Esophagus muscularis mucosa (tissue), 4 donors: ENCODE measurements around the gene TSPAN19. TPM values are rescaled to one million over a fixed set of nuclear protein-coding genes. Genes with fewer than 3 reads are reported as not detected.

ENCODE experiments used
- DNase-seq: peaks from one replicate; pipeline ENCODE4 v3.0.0-alpha.2; 2017; ENCODE audit errors: extremely low spot score
- H3K27ac ChIP-seq, 4 donors: fragments of 200-600 bp; sonication (generic); replicated peaks in 1 of 4; 1 replicate in 3 of 4; 2 replicates in 1 of 4; pipeline ENCODE4 v1.5.1; 2016 to 2019; ENCODE audit warnings: mild to moderate bottlenecking in 1 of 4
- H3K27me3 ChIP-seq, 4 donors: fragments of 200-600 bp; sonication (generic); one replicate each; pipeline versions ENCODE4 v1.5.1 to v1.6.0; 2016 to 2019
- H3K36me3 ChIP-seq, 4 donors: fragments of 200-600 bp; sonication (generic); one replicate each; pipeline ENCODE4 v1.5.1; 2016 to 2019
- H3K4me1 ChIP-seq, 4 donors: fragments of 200-600 bp; sonication (generic); one replicate each; pipeline ENCODE4 v1.5.1; 2016 to 2019
- H3K4me3 ChIP-seq, 4 donors: fragments of 200-600 bp; sonication (generic); 1 replicate in 2 of 4; 2 replicates in 2 of 4; pipeline ENCODE4 v1.5.1; 2016 to 2019; ENCODE audit warnings: mild to moderate bottlenecking in 4 of 4, moderate library complexity in 1 of 4
- H3K9me3 ChIP-seq, 4 donors: fragments of 200-600 bp; sonication (generic); 1 replicate in 3 of 4; 2 replicates in 1 of 4; pipeline ENCODE4 v1.5.1; 2016 to 2019
- CTCF ChIP-seq, 3 experiments: fragments of 200-600 bp in 2 of 3; fragments of 450-650 bp in 1 of 3; sonication (generic) in 2 of 3; IDR thresholded peaks; one replicate each; pipeline ENCODE4 v1.5.1; 2017 to 2019; ENCODE audit warnings: antibody characterized with exemption in 3 of 3, mild to moderate bottlenecking in 2 of 3, moderate library complexity in 1 of 3
- EP300 ChIP-seq: sonication (generic); formaldehyde crosslinking; IDR thresholded peaks from one replicate; pipeline ENCODE4 v1.6.1; 2017; ENCODE audit warnings: antibody characterized with exemption
- POLR2A ChIP-seq: fragments of 450-650 bp; IDR thresholded peaks from one replicate; pipeline ENCODE4 v1.6.1; 2017; ENCODE audit warnings: antibody characterized with exemption, moderate library complexity, mild to moderate bottlenecking, low read depth
- POLR2AphosphoS5 ChIP-seq, 2 donors: sonication (generic); formaldehyde crosslinking; IDR thresholded peaks; one replicate each; pipeline ENCODE4 v1.6.1; 2017; ENCODE audit warnings: antibody characterized with exemption in 2 of 2
- WGBS: methylation state at CpG from one replicate; pipeline ENCODE4 v1.1.5; 2018; 5-methylcytosine and 5-hydroxymethylcytosine counted together
- intact Hi-C: fragments of 100-400 bp; cut with DNase I; formaldehyde crosslinking; loops from one replicate; pipeline ENCODE4 v1.15.1; 2023
- total RNA-seq, 4 donors: library from RNA; depleted of rRNA; stranded (reverse); fragments of >200 nt; gene quantifications; one replicate each; pipeline versions ENCODE4 v1.1.0 to v1.2.1, GENCODE V29; 2016

Gene TSPAN19
- not detected for total RNA-seq

GRCh38 chr12:85036234-85036707, at the start of gene TSPAN19, which contains the start of gene LRRIQ1:
TSPAN19 (minus strand) TSS chr12:85036277; CDS start chr12:85029946, 6,331 bp downstream.
LRRIQ1 (plus strand) TSS chr12:85036351; CDS start chr12:85038177, 1,826 bp downstream.
- Histone ChIP-seq H3K36me3 (no peaks in the 10 kb centered on the region), H3K4me3 (peak within 1 kb of the TSS; percentile 57 to 63 (median 59)), H3K9me3 (no peaks in the 10 kb centered on the region), H3K4me1 (peaks cover 0 to 8% (median 3%) of the 10 kb centered on the region in 4 donors), H3K27me3 (no peaks in the 10 kb centered on the region), H3K27ac (peak within 1 kb of the TSS in 1 of 4 donors; percentile 20)
- peak; percentile 38 to 64 for TF ChIP-seq POLR2AphosphoS5 (IDR thresholded peaks at IDR 0.05)
- TF ChIP-seq CTCF (IDR thresholded peaks at IDR 0.05) = no peak
- no peak for TF ChIP-seq POLR2A
- TF ChIP-seq EP300 = no peak
- DNase-seq = no peak
- intact Hi-C loops = no loop called here
- 3% methylated on average over 20 of the region's 22 CpGs for WGBS

- TF ChIP-seq EP300 = no peak
- no peak for TF ChIP-seq POLR2A
- no peak for TF ChIP-seq CTCF (IDR thresholded peaks at IDR 0.05)
- no peak for TF ChIP-seq POLR2AphosphoS5 (IDR thresholded peaks at IDR 0.05)
- no peaks in the 10 kb centered on the region for H3K4me1 ChIP-seq
- no peaks in the 10 kb centered on the region for H3K27me3 ChIP-seq
- no peak overlapping the region for H3K4me3 ChIP-seq
- no peak for DNase-seq
- WGBS = 53% methylated on average over 5 of the region's 5 CpGs
- H3K9me3 ChIP-seq = no peaks in the 10 kb centered on the region
- H3K27ac ChIP-seq = no peak overlapping the region
- H3K36me3 ChIP-seq = no peaks in the 10 kb centered on the region
- intact Hi-C loops = no loop called here
These were observed 49.0 kb upstream of the TSPAN19 start for GRCh38 chr12:85085066-85085465.

GRCh38 chr12:85076688-85077430, 40.8 kb upstream of the TSPAN19 start:
- H3K27ac ChIP-seq = no peak overlapping the region
- TF ChIP-seq EP300 (no peak), POLR2AphosphoS5 (IDR thresholded peaks at IDR 0.05) (no peak), POLR2A (no peak), CTCF (IDR thresholded peaks at IDR 0.05) (peak; percentile 20 to 43 (median 40))
- intact Hi-C loops = no loop called here

GRCh38 chr12:85072826-85073225, 36.7 kb upstream of the TSPAN19 start:
- intact Hi-C loops = no loop called here
- WGBS = 93% methylated on average over 1 of the region's 1 CpG
- H3K27me3 ChIP-seq = no peaks in the 10 kb centered on the region

More at GRCh38 chr12:85076688-85077430, 40.8 kb upstream of the TSPAN19 start:
- Histone ChIP-seq H3K9me3 (no peaks in the 10 kb centered on the region), H3K27me3 (no peaks in the 10 kb centered on the region), H3K36me3 (no peaks in the 10 kb centered on the region), H3K4me3 (no peak overlapping the region), H3K4me1 (peaks cover 0 to 5% (median 2%) of the 10 kb centered on the region in 4 donors)
- DNase-seq = no peak
- 0% methylated on average over 1 of the region's 1 CpG for WGBS

More at GRCh38 chr12:85072826-85073225, 36.7 kb upstream of the TSPAN19 start:
- TF ChIP-seq POLR2AphosphoS5 (IDR thresholded peaks at IDR 0.05) (no peak), CTCF (IDR thresholded peaks at IDR 0.05) (no peak), EP300 (no peak), POLR2A (no peak)
- peaks cover 0 to 5% (median 2%) of the 10 kb centered on the region in 4 donors for H3K4me1 ChIP-seq
- H3K27ac ChIP-seq = no peak overlapping the region
- no peaks in the 10 kb centered on the region for H3K9me3 ChIP-seq
- no peaks in the 10 kb centered on the region for H3K36me3 ChIP-seq
- H3K4me3 ChIP-seq = no peak overlapping the region
- no peak for DNase-seq
